AG09309 (cell line): ENCODE results near the gene NGEF.
A peak's percentile ranks its signal among the peaks of the same experiment; 100 is the strongest.

Experiments used
- DNase-seq: peaks from one replicate; pipeline ENCODE4 v3.0.0-alpha.2; 2010; ENCODE audit warnings: low read depth
- H3K4me3 ChIP-seq: 2 replicates; pipeline ENCODE4 v1.5.1; 2011; ENCODE audit warnings: mild to moderate bottlenecking, low read depth, low read length, moderate library complexity; ENCODE audit not compliant: control insufficient read depth
- CTCF ChIP-seq: IDR thresholded peaks from 2 replicates; pipeline ENCODE4 v1.5.1; 2011; ENCODE audit warnings: mild to moderate bottlenecking, low read depth, low read length, inconsistent platforms; ENCODE audit not compliant: insufficient read depth, control insufficient read depth; ENCODE audit errors: missing control alignments

The NGEF gene

GRCh38 chr2:232980683-232981082, 32.4 kb downstream of the NGEF start:
- no peak for TF ChIP-seq CTCF
- H3K4me3 ChIP-seq, result no peak overlapping the region
- DNase-seq, result no peak

GRCh38 chr2:232979871-232980461, 33.1 kb downstream of the NGEF start:
- H3K4me3 ChIP-seq, result no peak overlapping the region
- peak; percentile 25 for DNase-seq
- peak; percentile 44 for TF ChIP-seq CTCF

GRCh38 chr2:232977438-232977971, 35.6 kb downstream of the NGEF start:
- TF ChIP-seq CTCF, result no peak
- no peak overlapping the region for H3K4me3 ChIP-seq
- DNase-seq, result no peak

GRCh38 chr2:232976666-232977437, 36.2 kb downstream of the NGEF start:
- DNase-seq, result no peak
- H3K4me3 ChIP-seq, result no peak overlapping the region
- no peak for TF ChIP-seq CTCF

GRCh38 chr2:232976176-232976575, 36.9 kb downstream of the NGEF start:
- no peak for DNase-seq
- TF ChIP-seq CTCF, result no peak

GRCh38 chr2:232974396-232974795, 38.7 kb downstream of the NGEF start:
- H3K4me3 ChIP-seq, result no peak overlapping the region
- no peak for TF ChIP-seq CTCF
- DNase-seq, result no peak

More at GRCh38 chr2:232976176-232976575, 36.9 kb downstream of the NGEF start:
- H3K4me3 ChIP-seq, result no peak overlapping the region
